GM12878 (cell line): ENCODE measurements around the gene SIDT2. TPM values are rescaled to one million over a fixed set of nuclear protein-coding genes. Genes with fewer than 3 reads are reported as not detected.

Source experiments
- BACH1 ChIP-seq: fragments of 450-650 bp; IDR thresholded peaks from 2 replicates; pipeline ENCODE4 v1.6.1; 2017; ENCODE audit warnings: mild to moderate bottlenecking, borderline replicate concordance
- CUX1 ChIP-seq: IDR thresholded peaks from 2 replicates; pipeline ENCODE4 v1.6.1; 2012; ENCODE audit warnings: improper control_type of control experiment, low read depth, low read length; ENCODE audit not compliant: insufficient replicate concordance
- E2F4 ChIP-seq: IDR thresholded peaks from 2 replicates; pipeline ENCODE4 v1.6.1; 2012; ENCODE audit warnings: low read depth, low read length, improper control_type of control experiment
- E4F1 ChIP-seq: fragments of 450-650 bp; IDR thresholded peaks from 2 replicates; pipeline ENCODE4 v1.6.1; 2018; ENCODE audit warnings: borderline replicate concordance, mild to moderate bottlenecking; ENCODE audit not compliant: partially characterized antibody
- EED ChIP-seq: sonication (generic); IDR thresholded peaks from 2 replicates; pipeline ENCODE4 v1.6.1; 2016; ENCODE audit warnings: antibody characterized with exemption, low read depth
- ELK1 ChIP-seq: IDR thresholded peaks from 2 replicates; pipeline ENCODE4 v1.6.1; 2012; ENCODE audit warnings: low read depth, low read length, improper control_type of control experiment
- EZH2 ChIP-seq: IDR thresholded peaks from 2 replicates; pipeline ENCODE4 v1.6.1; 2012; ENCODE audit warnings: low read depth, mild to moderate bottlenecking, control low read depth, inconsistent platforms, low read length, borderline replicate concordance; ENCODE audit not compliant: control insufficient read depth
- FOXK2 ChIP-seq: fragments of 450-650 bp; IDR thresholded peaks from 2 replicates; pipeline ENCODE4 v1.6.1; 2017; ENCODE audit warnings: mild to moderate bottlenecking, moderate library complexity
- NFYA ChIP-seq: IDR thresholded peaks from 2 replicates; pipeline ENCODE4 v1.6.1; 2011; ENCODE audit warnings: low read depth, mild to moderate bottlenecking, low read length, improper control_type of control experiment, borderline replicate concordance
- POLR2AphosphoS2 ChIP-seq: IDR thresholded peaks from 2 replicates; pipeline ENCODE4 v1.6.1; 2011; ENCODE audit warnings: low read depth, mild to moderate bottlenecking, low read length, improper control_type of control experiment, moderate library complexity
- RB1 ChIP-seq: fragments of 450-650 bp; formaldehyde crosslinking; IDR thresholded peaks from 2 replicates; pipeline ENCODE4 v1.6.1; 2017; ENCODE audit warnings: mild to moderate bottlenecking, borderline replicate concordance
- RUNX3 ChIP-seq: IDR thresholded peaks from 2 replicates; pipeline ENCODE4 v1.6.1; 2012; ENCODE audit warnings: low read length, inconsistent platforms
- SP1 ChIP-seq: IDR thresholded peaks from one replicate; pipeline ENCODE4 v1.6.1; 2011; ENCODE audit warnings: low read depth, low read length
- TCF12 ChIP-seq: IDR thresholded peaks from 2 replicates; pipeline ENCODE4 v1.6.1; 2011; ENCODE audit warnings: low read depth, mild to moderate bottlenecking, low read length
- ZBTB11 ChIP-seq: fragments of 450-650 bp; formaldehyde crosslinking; IDR thresholded peaks from 2 replicates; pipeline ENCODE4 v1.5.0; 2022; ENCODE audit warnings: mild to moderate bottlenecking, missing genetic modification characterization
- polyA plus RNA-seq, 11 experiments: library from polyadenylated mRNA; depleted of rRNA in 4 of 11; unstranded in 6 of 11; stranded (reverse) in 5 of 11; fragments of >200 nt; fragmentation: Nextera tagmentation in 4 of 11; fragmentation: Illumina TruSeq in 1 of 11; extraction: Ambion mirVana in 4 of 11; extraction: Trizol in 1 of 11; gene quantifications; 1 replicate in 1 of 11; 2 replicates in 10 of 11; pipeline versions ENCODE4 v1.2.1 to v1.2.3, GENCODE V29; 2011 to 2016; ENCODE audit warnings: inconsistent platforms in 2 of 11, missing spikeins in 2 of 11, low read depth in 1 of 11
- total RNA-seq, 4 experiments: library from RNA; depleted of rRNA in 3 of 4; stranded (reverse); fragments of >200 nt in 3 of 4; fragmentation: Illumina TruSeq in 1 of 4; extraction: Trizol in 1 of 4; gene quantifications; 2 replicates each; pipeline versions ENCODE4 v1.2.1 to v1.2.3, GENCODE V29; 2013 to 2021

Gene SIDT2
- total and polyA plus RNA-seq, 10 of the 15 experiments (the other 5 are each of a cell fraction or from before 2014, with no cell fraction given): 4.9 to 23.9 (median 10.3) TPM

- TF ChIP-seq CUX1: no peak
- TF ChIP-seq SP1: peak; percentile 80
- peak; percentile 75 for TF ChIP-seq BACH1
- TF ChIP-seq E2F4: no peak
- peak; percentile 68 for TF ChIP-seq E4F1
- TF ChIP-seq FOXK2: peak; percentile 83
- no peak for TF ChIP-seq NFYA
- TF ChIP-seq TCF12: no peak
- TF ChIP-seq RB1: no peak; the same call in 1 of the 2 replicates
- no peak for TF ChIP-seq ELK1
- TF ChIP-seq ZBTB11 (CRISPR knock-in tag): no peak
- no peak for TF ChIP-seq EZH2
- TF ChIP-seq RUNX3: no peak
- TF ChIP-seq EED: 0 out of 2 replicates have a peak, but pooled peaks have one; percentile 9
- peak; percentile 32; the same call in 1 of the 2 replicates for TF ChIP-seq POLR2AphosphoS2
These were observed at the start of gene SIDT2 (continued) for GRCh38 chr11:117178210-117179034.
